ENCODE results near the gene SNTA1. TPM values are rescaled to one million over a fixed set of nuclear protein-coding genes. Genes with fewer than 3 reads are reported as not detected.
"Not testable (repeated sequence)": the region's sequence is repeated elsewhere in the genome, so short reads cannot be mapped to it uniquely, and the experiment has no call there.

SNTA1 gene
- total and polyA plus RNA-seq, 10 donors: 2.4 to 8.7 (median 4.4) TPM

DNA sequence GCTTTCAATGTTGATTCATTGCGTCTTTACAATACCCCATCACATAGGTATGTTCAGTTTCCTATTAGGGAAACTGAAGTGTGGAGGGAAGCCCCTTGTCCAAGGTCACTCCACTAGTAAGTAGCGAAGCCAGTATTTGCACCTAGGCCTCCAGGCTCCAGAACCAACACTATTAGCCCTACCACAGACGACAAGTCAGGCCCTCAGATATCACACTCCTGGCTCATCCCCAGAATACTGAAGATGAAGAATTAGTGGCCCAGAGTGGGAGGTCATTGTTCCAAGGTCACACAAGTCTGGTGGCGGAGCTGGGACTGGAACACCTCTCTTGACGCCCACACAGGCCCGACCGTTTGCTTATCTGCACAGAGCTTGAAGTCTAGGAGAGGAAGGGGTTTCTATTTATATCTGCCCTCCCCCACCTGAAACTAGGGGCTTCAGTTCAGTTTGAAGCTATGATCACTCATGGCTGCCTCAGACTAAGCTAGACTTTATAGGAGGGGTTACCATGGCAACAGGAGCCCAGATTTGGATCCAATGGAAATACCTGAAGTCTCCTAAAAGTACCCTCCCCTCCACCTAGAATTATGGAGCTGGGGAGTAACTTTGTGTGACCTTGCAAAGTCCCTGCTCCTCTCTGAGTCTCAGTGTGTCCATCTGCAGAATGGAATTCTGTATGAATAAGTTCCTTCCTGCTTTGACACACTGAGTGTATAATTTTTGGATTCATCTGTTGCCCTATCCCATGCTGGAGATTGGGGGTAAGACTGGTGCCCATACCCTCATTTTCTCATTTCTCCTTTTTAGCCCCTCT lies 2.2 kb downstream of the SNTA1 start:
- Histone ChIP-seq H3K4me1 (peaks cover 0 to 33% (median 18%) of the 10 kb centered on the region in 6 donors), H3K9me3 (no peaks in the 10 kb centered on the region), H3K36me3 (no peaks in the 10 kb centered on the region), H3K27me3 (replicated peaks in 1 of 7) (peaks cover 0 to 9% (median 0%) of the 10 kb centered on the region in 7 donors), H3K4me3 (no peak overlapping the region), H3K27ac (no peak overlapping the region)
- intact Hi-C loops (cut with DNase I; ENCODE audit: low total_unique reads): no loop called here
- DNase-seq: no peak
- 64 to 81% (median 73%) methylated on average over 7 of the region's 7 CpGs for whole genome bisulfite sequencing, 5 donors
- TF ChIP-seq, protein P1, sequence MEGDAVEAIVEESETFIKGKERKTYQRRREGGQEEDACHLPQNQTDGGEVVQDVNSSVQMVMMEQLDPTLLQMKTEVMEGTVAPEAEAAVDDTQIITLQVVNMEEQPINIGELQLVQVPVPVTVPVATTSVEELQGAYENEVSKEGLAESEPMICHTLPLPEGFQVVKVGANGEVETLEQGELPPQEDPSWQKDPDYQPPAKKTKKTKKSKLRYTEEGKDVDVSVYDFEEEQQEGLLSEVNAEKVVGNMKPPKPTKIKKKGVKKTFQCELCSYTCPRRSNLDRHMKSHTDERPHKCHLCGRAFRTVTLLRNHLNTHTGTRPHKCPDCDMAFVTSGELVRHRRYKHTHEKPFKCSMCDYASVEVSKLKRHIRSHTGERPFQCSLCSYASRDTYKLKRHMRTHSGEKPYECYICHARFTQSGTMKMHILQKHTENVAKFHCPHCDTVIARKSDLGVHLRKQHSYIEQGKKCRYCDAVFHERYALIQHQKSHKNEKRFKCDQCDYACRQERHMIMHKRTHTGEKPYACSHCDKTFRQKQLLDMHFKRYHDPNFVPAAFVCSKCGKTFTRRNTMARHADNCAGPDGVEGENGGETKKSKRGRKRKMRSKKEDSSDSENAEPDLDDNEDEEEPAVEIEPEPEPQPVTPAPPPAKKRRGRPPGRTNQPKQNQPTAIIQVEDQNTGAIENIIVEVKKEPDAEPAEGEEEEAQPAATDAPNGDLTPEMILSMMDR (IDR thresholded peaks at IDR 0.05 in 8 of 11, conservative IDR thresholded peaks at IDR 0.05 in 3 of 11): no peak
- TF ChIP-seq POLR2A (IDR thresholded peaks at IDR 0.05) (no peak), POLR2AphosphoS5 (IDR thresholded peaks at IDR 0.05) (no peak)

DNA sequence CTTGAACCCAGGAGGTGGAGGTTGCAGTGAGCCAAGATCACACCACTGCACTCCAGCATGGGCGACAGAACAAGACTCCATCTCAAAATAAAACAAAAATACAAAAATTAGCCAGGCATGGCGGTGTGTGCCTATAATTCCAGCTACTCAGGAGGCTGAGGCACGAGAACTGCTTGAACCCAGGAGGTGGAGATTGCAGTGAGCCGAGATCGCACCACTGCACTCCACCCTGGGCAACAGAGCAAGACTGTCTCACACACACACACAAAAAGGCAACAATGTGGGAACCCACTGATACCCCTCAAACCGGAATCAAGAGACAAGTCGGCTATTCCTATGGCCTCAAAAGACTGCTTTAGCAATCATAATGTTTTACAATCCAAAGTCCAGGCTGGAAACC lies 3.0 kb downstream of the SNTA1 start:
- H3K4me3 ChIP-seq; H3K36me3 ChIP-seq; H3K9me3 ChIP-seq; H3K27ac ChIP-seq; DNase-seq; H3K27me3 ChIP-seq (replicated peaks in 1 of 7); intact Hi-C loops (cut with DNase I; ENCODE audit: low total_unique reads): not testable (repeated sequence)
- peaks cover 0 to 33% (median 18%) of the 10 kb centered on the region in 6 donors for H3K4me1 ChIP-seq
- 91 to 96% (median 95%) methylated on average over 7 of the region's 7 CpGs for WGBS, 5 donors

DNA sequence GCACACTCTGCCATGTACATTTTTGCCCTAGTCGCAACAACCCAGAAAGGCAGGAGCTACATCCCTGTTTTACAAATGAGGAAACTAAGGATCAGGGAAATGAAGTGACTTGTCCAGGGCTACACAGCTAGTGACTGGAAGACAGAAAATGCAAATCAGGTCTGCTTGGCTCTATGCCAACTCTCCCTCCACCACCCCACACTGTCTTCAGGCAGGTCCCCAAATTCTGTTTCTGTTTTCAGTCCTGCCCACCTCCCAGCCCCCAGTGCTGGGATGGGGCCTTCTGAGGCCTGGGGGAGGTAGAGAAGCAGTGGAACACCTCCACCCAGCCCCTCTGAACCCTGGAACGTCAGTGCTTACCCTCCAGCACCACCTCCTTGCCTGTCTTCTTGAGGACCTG lies 5.1 kb downstream of the SNTA1 start:
- DNase-seq: no peak
- H3K4me3 ChIP-seq: no peak overlapping the region
- 71 to 93% (median 83%) methylated on average over 2 of the region's 2 CpGs for WGBS, 5 donors

GRCh38 chr20:33437141-33437911 lies 6.2 kb downstream of the SNTA1 start:
- no peak overlapping the region for H3K4me3 ChIP-seq
- DNase-seq: no peak
- no peaks in the 10 kb centered on the region for H3K9me3 ChIP-seq
- H3K27ac ChIP-seq: no peak overlapping the region
- H3K4me1 ChIP-seq: peaks cover 0 to 13% (median 1%) of the 10 kb centered on the region in 6 donors
- 80 to 90% (median 87%) methylated on average over 12 of the region's 12 CpGs for WGBS, 5 donors
- peaks cover 0 to 6% (median 0%) of the 10 kb centered on the region in 6 donors for H3K36me3 ChIP-seq
- intact Hi-C loops (cut with DNase I; ENCODE audit: low total_unique reads): no loop called here
- no peaks in the 10 kb centered on the region for H3K27me3 ChIP-seq (replicated peaks in 1 of 7)
- TF ChIP-seq, protein P1 (IDR thresholded peaks at IDR 0.05 in 8 of 11, conservative IDR thresholded peaks at IDR 0.05 in 3 of 11): no peak
- no peak for TF ChIP-seq POLR2AphosphoS5 (IDR thresholded peaks at IDR 0.05)
- TF ChIP-seq POLR2A (IDR thresholded peaks at IDR 0.05): no peak

More for the DNA sequence above, 5.1 kb downstream of the SNTA1 start:
- no peak overlapping the region for H3K27ac ChIP-seq
- peaks cover 0 to 9% (median 0%) of the 10 kb centered on the region in 7 donors for H3K27me3 ChIP-seq (replicated peaks in 1 of 7)
- TF ChIP-seq POLR2AphosphoS5 (IDR thresholded peaks at IDR 0.05) (no peak), POLR2A (IDR thresholded peaks at IDR 0.05) (no peak)
- TF ChIP-seq, protein P1 (IDR thresholded peaks at IDR 0.05 in 8 of 11, conservative IDR thresholded peaks at IDR 0.05 in 3 of 11): no peak
- peaks cover 0 to 6% (median 0%) of the 10 kb centered on the region in 6 donors for H3K36me3 ChIP-seq
- H3K9me3 ChIP-seq: no peaks in the 10 kb centered on the region
- H3K4me1 ChIP-seq: peaks cover 0 to 22% (median 10%) of the 10 kb centered on the region in 6 donors
- intact Hi-C loops (cut with DNase I; ENCODE audit: low total_unique reads): no loop called here

Data from spleen (tissue), 11 donors.